ENCODE measurements around the gene DACT3. TPM values are rescaled to one million over a fixed set of nuclear protein-coding genes. Genes with fewer than 3 reads are reported as not detected.
"Not testable (repeated sequence)": the region's sequence is repeated elsewhere in the genome, so short reads cannot be mapped to it uniquely, and the experiment has no call there.

The DACT3 gene
- total and polyA plus RNA-seq, 8 donors: 6.1 to 29.9 (median 10.4) TPM

GRCh38 chr19:46631481-46631880, 29.5 kb downstream of the DACT3 start:
- peaks cover 17 to 43% (median 38%) of the 10 kb centered on the region in 4 donors for H3K4me1 ChIP-seq
- no peaks in the 10 kb centered on the region for H3K36me3 ChIP-seq
- H3K27ac ChIP-seq: peak overlapping the region in 1 of 5 donors; percentile 15
- H3K9me3 ChIP-seq: no peaks in the 10 kb centered on the region
- no peak overlapping the region for H3K4me3 ChIP-seq
- intact Hi-C loops (cut with DNase I; ENCODE audit: low total_unique reads): no loop called here
- TF ChIP-seq POLR2AphosphoS5 (IDR thresholded peaks at IDR 0.05) (no peak), POLR2A (IDR thresholded peaks at IDR 0.05) (no peak), EP300 (IDR thresholded peaks at IDR 0.05) (no peak), CTCF (IDR thresholded peaks at IDR 0.05) (no peak)
- 61 to 85% (median 75%) methylated on average over 6 of the region's 6 CpGs for WGBS, 5 donors
- peaks cover 0 to 32% (median 9%) of the 10 kb centered on the region in 3 donors for H3K27me3 ChIP-seq
- DNase-seq: no peak

- no peaks in the 10 kb centered on the region for H3K36me3 ChIP-seq
- H3K4me3 ChIP-seq: no peak overlapping the region
- peaks cover 24 to 42% (median 37%) of the 10 kb centered on the region in 4 donors for H3K4me1 ChIP-seq
- intact Hi-C loops (cut with DNase I; ENCODE audit: low total_unique reads): no loop called here
- WGBS, 5 donors: 75 to 89% (median 86%) methylated on average over 14 of the region's 14 CpGs
- H3K9me3 ChIP-seq: no peaks in the 10 kb centered on the region
- peak overlapping the region in 1 of 5 donors; percentile 15 for H3K27ac ChIP-seq
- DNase-seq: no peak
- peaks cover 0 to 25% (median 9%) of the 10 kb centered on the region in 3 donors for H3K27me3 ChIP-seq
- TF ChIP-seq CTCF (IDR thresholded peaks at IDR 0.05) (no peak), POLR2A (IDR thresholded peaks at IDR 0.05) (no peak), POLR2AphosphoS5 (IDR thresholded peaks at IDR 0.05) (no peak), EP300 (IDR thresholded peaks at IDR 0.05) (no peak)
Observed at GRCh38 chr19:46630586-46631205, 30.3 kb downstream of the DACT3 start.

- peak; percentile 70 to 79 for DNase-seq
- no peak overlapping the region for H3K4me3 ChIP-seq
- H3K36me3 ChIP-seq: no peaks in the 10 kb centered on the region
- H3K9me3 ChIP-seq: no peaks in the 10 kb centered on the region
- intact Hi-C loops (cut with DNase I; ENCODE audit: low total_unique reads): no loop called here
- TF ChIP-seq CTCF (IDR thresholded peaks at IDR 0.05) (no peak), POLR2A (IDR thresholded peaks at IDR 0.05) (no peak), POLR2AphosphoS5 (IDR thresholded peaks at IDR 0.05) (peak in 1 of 3 donors; percentile 43)
- peaks cover 25 to 49% (median 40%) of the 10 kb centered on the region in 4 donors for H3K4me1 ChIP-seq
- peaks cover 0 to 18% (median 2%) of the 10 kb centered on the region in 3 donors for H3K27me3 ChIP-seq
- WGBS, 5 donors: 48 to 65% (median 54%) methylated on average over 15 of the region's 15 CpGs
- H3K27ac ChIP-seq: peak overlapping the region in 3 of 5 donors; percentile 40 to 60 (median 40)
Observed at GRCh38 chr19:46629546-46630025, 31.4 kb downstream of the DACT3 start.

- H3K36me3 ChIP-seq; H3K27ac ChIP-seq; H3K9me3 ChIP-seq; DNase-seq; intact Hi-C loops (cut with DNase I; ENCODE audit: low total_unique reads); H3K4me3 ChIP-seq: not testable (repeated sequence)
- H3K4me1 ChIP-seq: peaks cover 29 to 49% (median 39%) of the 10 kb centered on the region in 4 donors
- H3K27me3 ChIP-seq: peaks cover 0 to 11% (median 0%) of the 10 kb centered on the region in 3 donors
- 80 to 94% (median 92%) methylated on average over 4 to 7 of the region's 7 CpGs for WGBS, 5 donors
Observed at GRCh38 chr19:46628970-46629369, 32.0 kb downstream of the DACT3 start.

GRCh38 chr19:46626446-46626845, 34.5 kb downstream of the DACT3 start:
- H3K4me1 ChIP-seq: peaks cover 26 to 61% (median 46%) of the 10 kb centered on the region in 4 donors
- 63 to 81% (median 74%) methylated on average over 12 to 14 of the region's 14 CpGs for WGBS, 5 donors
- intact Hi-C loops (cut with DNase I; ENCODE audit: low total_unique reads): no loop called here
- DNase-seq: no peak
- TF ChIP-seq POLR2A (IDR thresholded peaks at IDR 0.05) (no peak), POLR2AphosphoS5 (IDR thresholded peaks at IDR 0.05) (no peak), CTCF (IDR thresholded peaks at IDR 0.05) (no peak), EP300 (IDR thresholded peaks at IDR 0.05) (no peak)
- no peaks in the 10 kb centered on the region for H3K27me3 ChIP-seq
- H3K9me3 ChIP-seq: no peaks in the 10 kb centered on the region
- no peaks in the 10 kb centered on the region for H3K36me3 ChIP-seq
- peak overlapping the region in 4 of 5 donors; percentile 84 to 87 (median 86) for H3K27ac ChIP-seq
- H3K4me3 ChIP-seq: no peak overlapping the region

Data from stomach (tissue), 9 donors.